Measurements from ENCODE around the gene MEIS2.

MEIS2 gene

GRCh38 chr15:37019479-37020433, 80.6 kb downstream of the MEIS2 start:
- TF ChIP-seq, protein P1, sequence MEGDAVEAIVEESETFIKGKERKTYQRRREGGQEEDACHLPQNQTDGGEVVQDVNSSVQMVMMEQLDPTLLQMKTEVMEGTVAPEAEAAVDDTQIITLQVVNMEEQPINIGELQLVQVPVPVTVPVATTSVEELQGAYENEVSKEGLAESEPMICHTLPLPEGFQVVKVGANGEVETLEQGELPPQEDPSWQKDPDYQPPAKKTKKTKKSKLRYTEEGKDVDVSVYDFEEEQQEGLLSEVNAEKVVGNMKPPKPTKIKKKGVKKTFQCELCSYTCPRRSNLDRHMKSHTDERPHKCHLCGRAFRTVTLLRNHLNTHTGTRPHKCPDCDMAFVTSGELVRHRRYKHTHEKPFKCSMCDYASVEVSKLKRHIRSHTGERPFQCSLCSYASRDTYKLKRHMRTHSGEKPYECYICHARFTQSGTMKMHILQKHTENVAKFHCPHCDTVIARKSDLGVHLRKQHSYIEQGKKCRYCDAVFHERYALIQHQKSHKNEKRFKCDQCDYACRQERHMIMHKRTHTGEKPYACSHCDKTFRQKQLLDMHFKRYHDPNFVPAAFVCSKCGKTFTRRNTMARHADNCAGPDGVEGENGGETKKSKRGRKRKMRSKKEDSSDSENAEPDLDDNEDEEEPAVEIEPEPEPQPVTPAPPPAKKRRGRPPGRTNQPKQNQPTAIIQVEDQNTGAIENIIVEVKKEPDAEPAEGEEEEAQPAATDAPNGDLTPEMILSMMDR (IDR thresholded peaks at IDR 0.05; ENCODE audit: poor library complexity, severe bottlenecking): no peak
- no peak overlapping the region for H3K27ac ChIP-seq (ENCODE audit: poor library complexity, severe bottlenecking)
- no peak overlapping the region for H3K4me3 ChIP-seq (ENCODE audit: severe bottlenecking)
- no peaks in the 10 kb centered on the region for H3K36me3 ChIP-seq (ENCODE audit: low read depth)
- H3K4me1 ChIP-seq (ENCODE audit: insufficient read depth, poor library complexity, severe bottlenecking): no peaks in the 10 kb centered on the region
- no peak for ATAC-seq (ENCODE audit: low read depth)
- H3K27me3 ChIP-seq (ENCODE audit: insufficient read depth, poor library complexity, severe bottlenecking): no peaks in the 10 kb centered on the region
- no peaks in the 10 kb centered on the region for H3K9me3 ChIP-seq (ENCODE audit: severe bottlenecking)
- DNase-seq (ENCODE audit: low spot score): no peak

- DNase-seq (ENCODE audit: low spot score): no peak
- no peaks in the 10 kb centered on the region for H3K4me1 ChIP-seq (ENCODE audit: insufficient read depth, poor library complexity, severe bottlenecking)
- no peak for ATAC-seq (ENCODE audit: low read depth)
- H3K27me3 ChIP-seq (ENCODE audit: insufficient read depth, poor library complexity, severe bottlenecking): no peaks in the 10 kb centered on the region
- H3K36me3 ChIP-seq (ENCODE audit: low read depth): no peaks in the 10 kb centered on the region
- no peak overlapping the region for H3K4me3 ChIP-seq (ENCODE audit: severe bottlenecking)
- H3K9me3 ChIP-seq (ENCODE audit: severe bottlenecking): no peaks in the 10 kb centered on the region
- TF ChIP-seq, protein P1 (IDR thresholded peaks at IDR 0.05; ENCODE audit: poor library complexity, severe bottlenecking): no peak
- H3K27ac ChIP-seq (ENCODE audit: poor library complexity, severe bottlenecking): no peak overlapping the region
These were observed 83.2 kb downstream of the MEIS2 start for GRCh38 chr15:37017031-37017625.

DNA sequence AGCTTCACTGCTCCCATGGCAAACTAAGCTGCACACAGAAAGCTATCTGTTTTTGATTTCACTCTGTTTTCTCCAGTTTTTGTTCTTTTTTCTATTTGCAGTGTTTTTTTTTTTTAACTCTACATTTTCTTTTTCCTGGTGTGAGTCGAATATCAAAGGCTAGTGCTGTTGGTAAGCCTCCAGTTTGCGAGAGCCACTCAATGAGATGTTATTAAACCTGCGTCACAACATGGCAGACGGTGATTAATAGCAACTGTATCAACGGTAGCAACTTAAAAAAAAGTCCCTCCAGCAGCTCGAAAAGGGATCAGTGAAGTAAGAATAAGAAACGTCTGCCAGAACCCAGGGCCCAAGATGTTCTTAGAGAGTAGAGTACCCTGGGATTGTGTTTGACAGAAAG, 84.1 kb downstream of the MEIS2 start:
- no peak for ATAC-seq (ENCODE audit: low read depth)

GRCh38 chr15:37015451-37015850, 84.9 kb downstream of the MEIS2 start:
- H3K9me3 ChIP-seq (ENCODE audit: severe bottlenecking): no peaks in the 10 kb centered on the region
- no peaks in the 10 kb centered on the region for H3K4me1 ChIP-seq (ENCODE audit: insufficient read depth, poor library complexity, severe bottlenecking)
- H3K36me3 ChIP-seq (ENCODE audit: low read depth): no peaks in the 10 kb centered on the region
- DNase-seq (ENCODE audit: low spot score): no peak
- H3K27ac ChIP-seq (ENCODE audit: poor library complexity, severe bottlenecking): no peak overlapping the region
- TF ChIP-seq, protein P1 (IDR thresholded peaks at IDR 0.05; ENCODE audit: poor library complexity, severe bottlenecking): no peak
- H3K27me3 ChIP-seq (ENCODE audit: insufficient read depth, poor library complexity, severe bottlenecking): no peaks in the 10 kb centered on the region
- peak; percentile 13; the same call in 1 of the 3 replicates for ATAC-seq (ENCODE audit: low read depth)
- H3K4me3 ChIP-seq (ENCODE audit: severe bottlenecking): no peak overlapping the region

More for the DNA sequence above, 84.1 kb downstream of the MEIS2 start:
- H3K4me3 ChIP-seq (ENCODE audit: severe bottlenecking): no peak overlapping the region
- no peak overlapping the region for H3K27ac ChIP-seq (ENCODE audit: poor library complexity, severe bottlenecking)
- H3K27me3 ChIP-seq (ENCODE audit: insufficient read depth, poor library complexity, severe bottlenecking): no peaks in the 10 kb centered on the region
- H3K36me3 ChIP-seq (ENCODE audit: low read depth): no peaks in the 10 kb centered on the region
- DNase-seq (ENCODE audit: low spot score): no peak
- TF ChIP-seq, protein P1 (IDR thresholded peaks at IDR 0.05; ENCODE audit: poor library complexity, severe bottlenecking): no peak
- H3K4me1 ChIP-seq (ENCODE audit: insufficient read depth, poor library complexity, severe bottlenecking): no peaks in the 10 kb centered on the region
- no peaks in the 10 kb centered on the region for H3K9me3 ChIP-seq (ENCODE audit: severe bottlenecking)

All from RWPE2 (cell line).